IPS DF 6.9 (cell line): Measurements from ENCODE around the gene UHRF1.

Source experiments
- DNase-seq: peaks from one replicate; pipeline ENCODE4 v3.0.0-alpha.2; 2013; ENCODE audit warnings: low read depth, low spot score
- H3K27ac ChIP-seq: one replicate; pipeline ENCODE4 v1.5.1; 2013; ENCODE audit warnings: low read length, control low read depth
- H3K27me3 ChIP-seq: 2 replicates; pipeline ENCODE4 v1.6.1; 2013; ENCODE audit warnings: mild to moderate bottlenecking, low read length; ENCODE audit not compliant: control insufficient read depth, insufficient read depth
- H3K36me3 ChIP-seq: 2 replicates; pipeline ENCODE4 v1.6.1; 2013; ENCODE audit warnings: low read length; ENCODE audit not compliant: control insufficient read depth, insufficient read depth
- H3K4me1 ChIP-seq: 2 replicates; pipeline ENCODE4 v1.6.1; 2013; ENCODE audit warnings: low read length; ENCODE audit not compliant: control insufficient read depth, insufficient read depth
- H3K4me3 ChIP-seq: 2 replicates; pipeline ENCODE4 v1.5.1; 2013; ENCODE audit warnings: mild to moderate bottlenecking, low read length
- H3K9me3 ChIP-seq: 2 replicates; pipeline ENCODE4 v1.6.1; 2013; ENCODE audit warnings: low read length, inconsistent platforms; ENCODE audit not compliant: control insufficient read depth, insufficient read depth
- WGBS: extraction: QIAGEN DNeasy Blood & Tissue Kit; methylation state at CpG from one replicate; pipeline ENCODE4 v1.1.7; 2013; ENCODE audit warnings: mixed read lengths, missing lambda C conversion rate; ENCODE audit not compliant: insufficient read length, insufficient coverage; 5-methylcytosine and 5-hydroxymethylcytosine counted together

Gene UHRF1

GRCh38 chr19:4911786-4912672, 2.7 kb downstream of the UHRF1 start:
- H3K27ac ChIP-seq = no peak overlapping the region
- no peak overlapping the region for H3K4me3 ChIP-seq
- no peaks in the 10 kb centered on the region for H3K27me3 ChIP-seq
- no CpG with 5 or more reads among the region's 29 CpGs for WGBS
- H3K36me3 ChIP-seq = peaks cover 8% of the 10 kb centered on the region; the same call in 1 of the 2 replicates
- H3K4me1 ChIP-seq = no peaks in the 10 kb centered on the region
- no peak for DNase-seq
- no peaks in the 10 kb centered on the region for H3K9me3 ChIP-seq

GRCh38 chr19:4913996-4914735, 4.9 kb downstream of the UHRF1 start:
- no peak for DNase-seq
- peaks cover 8% of the 10 kb centered on the region; the same call in 1 of the 2 replicates for H3K36me3 ChIP-seq
- WGBS = no CpG with 5 or more reads among the region's 24 CpGs
- H3K27ac ChIP-seq = no peak overlapping the region
- H3K9me3 ChIP-seq = no peaks in the 10 kb centered on the region
- no peaks in the 10 kb centered on the region for H3K27me3 ChIP-seq
- H3K4me3 ChIP-seq = no peak overlapping the region
- no peaks in the 10 kb centered on the region for H3K4me1 ChIP-seq

- no peaks in the 10 kb centered on the region for H3K4me1 ChIP-seq
- peaks cover 8% of the 10 kb centered on the region; the same call in 1 of the 2 replicates for H3K36me3 ChIP-seq
- H3K4me3 ChIP-seq = no peak overlapping the region
These were observed 5.6 kb downstream of the UHRF1 start for GRCh38 chr19:4914736-4915501.

GRCh38 chr19:4916292-4917082, 7.2 kb downstream of the UHRF1 start:
- H3K9me3 ChIP-seq = no peaks in the 10 kb centered on the region
- H3K36me3 ChIP-seq = peaks cover 8% of the 10 kb centered on the region; the same call in 1 of the 2 replicates
- DNase-seq = no peak
- H3K4me3 ChIP-seq = no peak overlapping the region
- no peak overlapping the region for H3K27ac ChIP-seq
- no peaks in the 10 kb centered on the region for H3K4me1 ChIP-seq
- no CpG with 5 or more reads among the region's 41 CpGs for WGBS
- no peaks in the 10 kb centered on the region for H3K27me3 ChIP-seq

More at GRCh38 chr19:4914736-4915501, 5.6 kb downstream of the UHRF1 start:
- no CpG with 5 or more reads among the region's 23 CpGs for WGBS
- Histone ChIP-seq H3K9me3 (no peaks in the 10 kb centered on the region), H3K27ac (no peak overlapping the region), H3K27me3 (no peaks in the 10 kb centered on the region)
- no peak for DNase-seq

- H3K36me3 ChIP-seq = peaks cover 6% of the 10 kb centered on the region; the same call in 1 of the 2 replicates
- H3K27me3 ChIP-seq = no peaks in the 10 kb centered on the region
- no peak overlapping the region for H3K4me3 ChIP-seq
- no peaks in the 10 kb centered on the region for H3K9me3 ChIP-seq
- no peak overlapping the region for H3K27ac ChIP-seq
- H3K4me1 ChIP-seq = 0 out of 2 replicates have a peak, but pooled peaks cover 3% of the 10 kb centered on the region
- WGBS = no CpG with 5 or more reads among the region's 22 CpGs
- no peak for DNase-seq
These were observed 13.4 kb downstream of the UHRF1 start for GRCh38 chr19:4922530-4923275.

- H3K27me3 ChIP-seq = no peaks in the 10 kb centered on the region
- H3K9me3 ChIP-seq = no peaks in the 10 kb centered on the region
- no peak for DNase-seq
- H3K4me1 ChIP-seq = 0 out of 2 replicates have a peak, but pooled peaks cover 4% of the 10 kb centered on the region
- WGBS = no CpG with 5 or more reads among the region's 21 CpGs
- H3K36me3 ChIP-seq = peaks cover 6% of the 10 kb centered on the region; the same call in 1 of the 2 replicates
- no peak overlapping the region for H3K27ac ChIP-seq
- no peak overlapping the region for H3K4me3 ChIP-seq
These were observed 14.0 kb downstream of the UHRF1 start for GRCh38 chr19:4923276-4923747.

- peaks cover 21% of the 10 kb centered on the region for H3K36me3 ChIP-seq
- H3K9me3 ChIP-seq = no peaks in the 10 kb centered on the region
- no CpG with 5 or more reads among the region's 22 CpGs for WGBS
- DNase-seq = no peak
- no peak overlapping the region for H3K27ac ChIP-seq
- H3K4me1 ChIP-seq = 0 out of 2 replicates have a peak, but pooled peaks cover 4% of the 10 kb centered on the region
- H3K4me3 ChIP-seq = no peak overlapping the region
- no peaks in the 10 kb centered on the region for H3K27me3 ChIP-seq
These were observed 19.9 kb downstream of the UHRF1 start for GRCh38 chr19:4929186-4929585.

GRCh38 chr19:4930664-4931063, 21.4 kb downstream of the UHRF1 start:
- no CpG with 5 or more reads among the region's 28 CpGs for WGBS
- DNase-seq = no peak
- Histone ChIP-seq H3K9me3 (no peaks in the 10 kb centered on the region), H3K27ac (no peak overlapping the region), H3K36me3 (peaks cover 29% of the 10 kb centered on the region), H3K4me3 (no peak overlapping the region), H3K27me3 (no peaks in the 10 kb centered on the region), H3K4me1 (0 out of 2 replicates have a peak, but pooled peaks cover 4% of the 10 kb centered on the region)

GRCh38 chr19:4932711-4933110, 23.4 kb downstream of the UHRF1 start:
- WGBS = no CpG with 5 or more reads among the region's 32 CpGs
- Histone ChIP-seq H3K9me3 (no peaks in the 10 kb centered on the region), H3K27me3 (no peaks in the 10 kb centered on the region), H3K4me1 (0 out of 2 replicates have a peak, but pooled peaks cover under 1% of the 10 kb centered on the region), H3K36me3 (peaks cover 33% of the 10 kb centered on the region), H3K27ac (no peak overlapping the region), H3K4me3 (no peak overlapping the region)
- no peak for DNase-seq
